ENCODE results near the gene CCDC138.

The CCDC138 gene

DNA sequence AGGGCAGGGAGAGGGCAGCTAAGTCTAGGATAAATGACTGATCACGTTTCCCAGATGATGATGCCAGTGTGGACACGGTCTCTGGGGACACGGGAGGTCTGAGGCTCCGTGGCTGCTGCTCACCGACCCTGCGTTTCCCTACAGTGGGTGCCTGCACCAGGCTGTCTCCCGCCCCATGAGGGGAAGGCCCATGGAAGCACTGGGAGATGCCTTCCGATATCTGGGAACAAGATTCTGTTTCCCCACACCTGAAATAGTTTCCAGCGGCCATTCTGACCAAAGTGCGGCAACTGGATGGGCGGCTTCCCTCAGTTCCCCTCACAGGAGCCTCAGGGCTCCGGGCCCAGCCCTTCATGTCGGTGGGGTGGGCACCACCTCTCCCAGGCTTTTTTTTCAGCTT lies 119.3 kb downstream of the CCDC138 start:
- TF ChIP-seq, protein P1, sequence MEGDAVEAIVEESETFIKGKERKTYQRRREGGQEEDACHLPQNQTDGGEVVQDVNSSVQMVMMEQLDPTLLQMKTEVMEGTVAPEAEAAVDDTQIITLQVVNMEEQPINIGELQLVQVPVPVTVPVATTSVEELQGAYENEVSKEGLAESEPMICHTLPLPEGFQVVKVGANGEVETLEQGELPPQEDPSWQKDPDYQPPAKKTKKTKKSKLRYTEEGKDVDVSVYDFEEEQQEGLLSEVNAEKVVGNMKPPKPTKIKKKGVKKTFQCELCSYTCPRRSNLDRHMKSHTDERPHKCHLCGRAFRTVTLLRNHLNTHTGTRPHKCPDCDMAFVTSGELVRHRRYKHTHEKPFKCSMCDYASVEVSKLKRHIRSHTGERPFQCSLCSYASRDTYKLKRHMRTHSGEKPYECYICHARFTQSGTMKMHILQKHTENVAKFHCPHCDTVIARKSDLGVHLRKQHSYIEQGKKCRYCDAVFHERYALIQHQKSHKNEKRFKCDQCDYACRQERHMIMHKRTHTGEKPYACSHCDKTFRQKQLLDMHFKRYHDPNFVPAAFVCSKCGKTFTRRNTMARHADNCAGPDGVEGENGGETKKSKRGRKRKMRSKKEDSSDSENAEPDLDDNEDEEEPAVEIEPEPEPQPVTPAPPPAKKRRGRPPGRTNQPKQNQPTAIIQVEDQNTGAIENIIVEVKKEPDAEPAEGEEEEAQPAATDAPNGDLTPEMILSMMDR (IDR thresholded peaks at IDR 0.05; ENCODE audit: borderline replicate concordance, insufficient read depth, low read depth, low read length), result no peak
- no peak overlapping the region for H3K4me3 ChIP-seq (ENCODE audit: low read depth, low read length)

DNA sequence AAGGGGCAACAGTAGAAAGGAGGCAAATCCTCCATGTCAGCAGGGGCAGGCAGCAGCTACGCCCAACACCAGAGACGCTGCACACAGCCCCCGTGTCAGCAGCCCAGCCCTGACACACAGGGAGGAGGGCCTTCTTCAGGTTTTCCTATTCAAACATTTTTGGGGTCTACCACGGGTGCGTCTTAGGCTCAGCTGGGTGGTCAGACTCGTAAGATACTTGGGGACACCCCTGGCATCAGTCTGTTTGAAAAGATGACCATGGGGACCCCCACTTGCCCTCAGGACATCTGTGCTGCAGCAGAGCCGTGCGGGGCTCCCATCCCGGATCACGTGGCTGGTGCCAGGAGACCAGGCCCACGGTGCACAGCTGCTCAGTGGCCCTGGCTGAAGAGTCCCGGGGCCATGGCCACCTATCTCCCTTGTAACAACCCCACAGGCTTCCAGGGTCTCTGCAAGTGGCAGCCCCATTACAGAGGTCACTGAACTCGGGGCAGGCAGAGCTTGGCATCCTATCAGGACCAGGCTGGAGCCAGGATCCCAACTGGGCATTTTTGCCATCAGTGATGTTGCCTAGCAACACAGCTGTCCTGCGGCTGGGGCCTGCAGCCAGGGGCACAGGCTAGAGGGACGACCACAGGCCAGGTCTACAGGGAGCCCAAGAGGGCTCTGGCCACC lies 120.0 kb downstream of the CCDC138 start:
- TF ChIP-seq, protein P1 (IDR thresholded peaks at IDR 0.05; ENCODE audit: borderline replicate concordance, insufficient read depth, low read depth, low read length), result no peak
- no peak overlapping the region for H3K4me3 ChIP-seq (ENCODE audit: low read depth, low read length)

- TF ChIP-seq, protein P1 (IDR thresholded peaks at IDR 0.05; ENCODE audit: borderline replicate concordance, insufficient read depth, low read depth, low read length), result no peak
- no peak overlapping the region for H3K4me3 ChIP-seq (ENCODE audit: low read depth, low read length)
These were observed 121.5 kb downstream of the CCDC138 start for GRCh38 chr2:108907822-108908712.

DNA sequence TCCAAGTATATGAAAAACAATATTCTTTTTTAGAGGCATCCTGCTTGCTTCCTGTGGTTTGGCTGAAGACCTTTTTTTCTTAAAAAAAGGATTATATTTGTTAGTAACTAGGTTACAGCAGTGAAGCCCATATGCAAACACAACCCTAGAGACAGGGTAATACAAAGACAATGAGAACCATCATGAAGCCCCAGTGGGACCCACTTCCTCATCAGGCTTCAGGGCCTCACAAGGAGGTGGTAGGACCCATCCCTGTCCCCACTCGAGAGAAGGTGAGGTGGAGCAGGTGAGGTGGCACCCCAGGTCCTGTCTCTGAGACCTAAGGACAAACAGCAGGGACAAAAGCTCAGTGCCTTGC lies 122.1 kb downstream of the CCDC138 start:
- H3K4me3 ChIP-seq (ENCODE audit: low read depth, low read length), result no peak overlapping the region
- TF ChIP-seq, protein P1 (IDR thresholded peaks at IDR 0.05; ENCODE audit: borderline replicate concordance, insufficient read depth, low read depth, low read length), result no peak

DNA sequence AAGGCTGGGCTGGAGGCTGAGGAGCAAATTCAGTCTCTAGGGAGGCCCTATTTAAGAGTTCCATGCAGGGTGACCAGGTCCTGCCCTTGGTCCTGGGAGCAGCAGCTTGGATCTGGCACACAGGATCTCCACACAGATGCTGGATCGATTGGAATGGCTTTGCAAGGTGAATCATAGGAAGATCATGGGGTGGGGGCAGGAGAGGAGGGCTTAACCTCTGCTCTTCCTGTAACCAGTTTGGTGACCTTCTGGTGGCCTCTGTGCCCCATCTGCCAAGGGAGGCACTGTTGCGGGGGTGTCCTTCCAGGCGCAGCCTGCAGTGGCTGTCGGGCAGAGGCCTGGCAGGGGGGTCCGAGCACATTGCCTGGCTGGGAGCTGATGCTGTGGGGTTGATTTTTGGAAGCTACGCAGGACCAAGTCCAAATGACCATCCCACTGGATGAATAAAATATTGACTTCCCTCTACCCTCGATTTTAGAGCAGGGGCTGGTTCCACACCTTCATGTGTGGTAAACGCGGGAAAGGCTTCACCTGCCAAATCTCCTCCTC lies 122.8 kb downstream of the CCDC138 start:
- H3K4me3 ChIP-seq (ENCODE audit: low read depth, low read length), result no peak overlapping the region
- TF ChIP-seq, protein P1 (IDR thresholded peaks at IDR 0.05; ENCODE audit: borderline replicate concordance, insufficient read depth, low read depth, low read length), result no peak

- no peak overlapping the region for H3K4me3 ChIP-seq (ENCODE audit: low read depth, low read length)
- TF ChIP-seq, protein P1 (IDR thresholded peaks at IDR 0.05; ENCODE audit: borderline replicate concordance, insufficient read depth, low read depth, low read length), result no peak
These were observed 123.5 kb downstream of the CCDC138 start for GRCh38 chr2:108910011-108910431.

Data from GM12875 (cell line).